Retinal pigment epithelial cell (primary cell): ENCODE data around the gene DCAF8.

Source experiments
- DNase-seq: peaks from one replicate; pipeline ENCODE4 v3.0.0-alpha.2; 2010; ENCODE audit warnings: low read depth
- H3K4me3 ChIP-seq: 2 replicates; pipeline ENCODE4 v1.5.1; 2011; ENCODE audit warnings: mild to moderate bottlenecking, low read length, control low read depth, moderate library complexity
- TF ChIP-seq, protein P1 (sequence below): conservative IDR thresholded peaks from 2 replicates; pipeline ENCODE4 v1.5.1; 2011; ENCODE audit warnings: low read depth, low read length, control low read depth, inconsistent platforms

Gene DCAF8

DNA sequence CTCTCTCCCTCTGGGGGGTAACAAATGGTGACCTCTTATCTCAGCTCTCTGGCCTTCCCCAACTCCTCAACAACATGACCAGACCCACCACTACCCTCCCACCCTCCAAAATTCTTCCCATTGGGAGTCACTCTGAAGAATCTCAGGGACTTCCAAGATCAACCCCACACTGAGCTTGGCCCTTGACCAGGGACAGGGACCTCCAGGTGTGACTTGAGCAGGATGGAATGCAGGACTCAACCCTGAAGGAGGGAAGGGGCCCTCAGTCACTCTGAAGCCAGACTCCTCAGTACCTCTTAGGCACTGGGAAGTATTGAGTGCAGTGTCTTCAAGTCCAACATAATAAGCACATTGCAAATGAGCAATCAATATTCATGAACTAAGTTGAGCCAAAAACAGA is 70.1 kb downstream of the DCAF8 start:
- TF ChIP-seq, protein P1, sequence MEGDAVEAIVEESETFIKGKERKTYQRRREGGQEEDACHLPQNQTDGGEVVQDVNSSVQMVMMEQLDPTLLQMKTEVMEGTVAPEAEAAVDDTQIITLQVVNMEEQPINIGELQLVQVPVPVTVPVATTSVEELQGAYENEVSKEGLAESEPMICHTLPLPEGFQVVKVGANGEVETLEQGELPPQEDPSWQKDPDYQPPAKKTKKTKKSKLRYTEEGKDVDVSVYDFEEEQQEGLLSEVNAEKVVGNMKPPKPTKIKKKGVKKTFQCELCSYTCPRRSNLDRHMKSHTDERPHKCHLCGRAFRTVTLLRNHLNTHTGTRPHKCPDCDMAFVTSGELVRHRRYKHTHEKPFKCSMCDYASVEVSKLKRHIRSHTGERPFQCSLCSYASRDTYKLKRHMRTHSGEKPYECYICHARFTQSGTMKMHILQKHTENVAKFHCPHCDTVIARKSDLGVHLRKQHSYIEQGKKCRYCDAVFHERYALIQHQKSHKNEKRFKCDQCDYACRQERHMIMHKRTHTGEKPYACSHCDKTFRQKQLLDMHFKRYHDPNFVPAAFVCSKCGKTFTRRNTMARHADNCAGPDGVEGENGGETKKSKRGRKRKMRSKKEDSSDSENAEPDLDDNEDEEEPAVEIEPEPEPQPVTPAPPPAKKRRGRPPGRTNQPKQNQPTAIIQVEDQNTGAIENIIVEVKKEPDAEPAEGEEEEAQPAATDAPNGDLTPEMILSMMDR = no peak
- H3K4me3 ChIP-seq = no peak overlapping the region
- no peak for DNase-seq

DNA sequence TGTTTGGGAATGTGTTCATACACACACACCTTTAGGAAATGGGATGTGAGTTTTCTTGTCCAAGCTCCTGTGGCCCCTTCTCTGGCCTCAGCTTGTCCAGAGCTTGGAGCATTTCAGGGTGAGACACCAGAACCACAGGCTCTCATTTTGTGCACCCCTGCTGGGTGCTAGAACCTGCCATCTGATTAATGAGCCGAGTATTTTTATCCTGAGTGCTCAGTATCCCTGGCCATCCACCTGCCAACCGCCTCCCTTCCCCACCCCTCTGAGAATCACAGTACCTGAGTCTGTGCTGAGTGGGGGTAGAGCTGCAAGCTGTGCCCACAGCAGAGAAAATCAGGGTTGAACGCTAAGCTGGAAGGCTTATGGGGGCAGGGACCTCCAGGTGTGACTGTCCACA is 70.6 kb downstream of the DCAF8 start:
- H3K4me3 ChIP-seq = no peak overlapping the region
- no peak for DNase-seq
- TF ChIP-seq, protein P1 = no peak

DNA sequence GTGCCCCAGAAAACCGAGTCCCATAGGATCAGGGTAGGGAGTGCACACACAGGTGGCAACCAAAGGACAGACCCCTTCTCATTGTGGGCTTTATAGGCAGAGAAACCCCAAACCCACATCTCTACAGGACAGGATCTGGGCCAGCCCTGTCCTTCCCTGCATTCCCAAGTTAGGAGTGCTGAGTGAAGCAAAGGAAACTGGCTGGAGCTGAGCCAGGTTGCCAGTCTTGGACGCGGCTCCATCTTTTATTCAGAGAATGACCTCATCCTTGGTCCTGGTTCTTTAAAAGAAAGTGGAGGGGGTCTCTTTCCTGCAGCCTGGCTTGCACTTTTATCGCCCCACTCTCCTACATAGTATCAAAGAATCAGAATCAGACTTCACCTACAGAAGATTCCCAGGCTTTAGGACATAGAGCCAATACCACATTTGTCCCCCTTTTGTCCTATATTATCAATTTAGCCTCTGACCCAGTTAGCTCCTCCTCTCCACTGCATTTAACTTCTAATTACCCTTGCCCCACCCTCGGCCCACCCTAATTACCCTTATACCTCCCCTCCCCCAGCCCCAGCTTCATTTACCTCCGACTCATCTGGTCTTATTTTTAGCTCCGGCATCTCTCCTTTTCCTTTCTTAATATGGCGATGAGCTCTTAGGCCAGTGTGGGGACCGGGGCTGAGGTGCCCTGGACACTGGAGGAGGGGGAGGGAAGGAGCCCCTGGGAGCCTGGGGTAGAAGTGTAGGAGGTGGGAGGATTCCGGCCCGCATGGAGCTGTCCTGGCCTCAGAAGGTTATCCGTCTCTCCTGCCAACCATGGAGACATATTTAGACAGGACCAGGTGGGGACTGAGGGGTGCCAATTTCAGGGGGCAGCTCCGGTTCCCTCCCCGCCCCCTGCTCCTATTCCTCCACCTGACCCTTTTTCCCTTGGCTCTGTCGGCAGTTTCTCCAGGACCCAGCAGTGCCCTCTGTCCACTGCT is 72.4 kb downstream of the DCAF8 start, which contains the start of gene CASQ1:
Gene CASQ1 (plus strand): TSS at position 927 of the 977 bp plus-strand sequence. CDS start 177 bp downstream, outside the sequence.
- TF ChIP-seq, protein P1 = no peak
- no peak within 1 kb of the TSS for H3K4me3 ChIP-seq
- DNase-seq = no peak

DNA sequence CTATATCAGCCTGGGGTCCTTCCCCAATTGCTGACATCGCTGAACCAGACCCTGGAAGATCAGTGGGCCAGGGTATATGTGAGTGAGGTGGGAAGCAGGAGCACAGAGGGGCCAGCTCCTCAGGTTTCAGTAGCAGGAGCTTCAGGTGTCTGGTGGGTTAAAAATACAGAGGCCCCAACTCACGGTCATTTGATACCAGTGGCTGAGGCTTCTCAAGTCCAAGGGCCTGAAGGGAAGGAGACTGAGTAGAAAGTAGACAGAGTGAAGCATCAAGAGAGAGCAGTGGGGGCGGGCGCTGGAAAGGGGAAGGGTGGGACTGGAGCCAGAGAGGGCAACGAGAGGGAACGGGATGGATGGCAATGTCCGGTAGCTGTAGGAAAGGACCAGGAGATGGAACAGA is 74.0 kb downstream of the DCAF8 start:
- TF ChIP-seq, protein P1 = no peak
- DNase-seq = no peak
- H3K4me3 ChIP-seq = no peak overlapping the region

DNA sequence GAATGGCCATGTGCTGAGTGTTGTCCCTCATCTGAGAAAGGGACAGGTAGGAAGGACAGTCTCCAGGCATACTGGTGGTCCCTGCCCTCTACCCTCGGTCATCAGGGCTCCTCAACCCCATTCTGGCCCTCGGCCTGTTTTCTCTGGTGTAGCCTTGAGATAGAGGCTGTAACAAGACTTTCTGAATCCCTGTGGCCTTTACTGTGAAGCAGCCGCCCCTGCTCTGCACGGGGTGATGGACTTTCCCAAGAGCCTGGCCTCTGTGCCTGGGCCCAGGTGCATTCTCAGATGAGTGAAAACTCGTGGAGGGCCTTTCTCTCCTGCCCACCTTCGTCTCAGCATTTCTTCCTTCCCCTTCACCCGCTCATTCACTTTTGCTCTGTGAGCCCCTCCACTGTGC is 74.9 kb downstream of the DCAF8 start:
- H3K4me3 ChIP-seq = no peak overlapping the region
- no peak for DNase-seq
- TF ChIP-seq, protein P1 = no peak

DNA sequence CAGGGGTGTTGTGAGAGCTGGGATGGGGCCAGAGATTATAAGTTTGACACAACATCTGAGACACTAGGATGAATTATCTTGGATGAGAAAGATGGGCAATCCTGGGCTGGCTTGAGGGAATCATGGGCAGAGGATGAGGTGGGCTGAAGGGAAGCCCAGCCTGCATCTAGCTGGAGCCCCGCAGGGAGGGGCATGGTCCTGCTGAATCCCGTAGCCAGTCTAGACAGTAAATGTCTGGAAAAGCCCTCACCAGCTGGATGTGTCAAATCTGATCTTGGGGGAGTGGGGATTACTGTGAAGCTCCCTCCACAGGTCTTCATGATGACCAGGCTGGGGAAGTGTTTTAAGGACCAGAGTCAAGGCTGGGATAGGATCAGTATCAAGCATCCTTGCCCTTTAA is 75.6 kb downstream of the DCAF8 start:
- DNase-seq = no peak
- no peak overlapping the region for H3K4me3 ChIP-seq
- TF ChIP-seq, protein P1 = no peak

DNA sequence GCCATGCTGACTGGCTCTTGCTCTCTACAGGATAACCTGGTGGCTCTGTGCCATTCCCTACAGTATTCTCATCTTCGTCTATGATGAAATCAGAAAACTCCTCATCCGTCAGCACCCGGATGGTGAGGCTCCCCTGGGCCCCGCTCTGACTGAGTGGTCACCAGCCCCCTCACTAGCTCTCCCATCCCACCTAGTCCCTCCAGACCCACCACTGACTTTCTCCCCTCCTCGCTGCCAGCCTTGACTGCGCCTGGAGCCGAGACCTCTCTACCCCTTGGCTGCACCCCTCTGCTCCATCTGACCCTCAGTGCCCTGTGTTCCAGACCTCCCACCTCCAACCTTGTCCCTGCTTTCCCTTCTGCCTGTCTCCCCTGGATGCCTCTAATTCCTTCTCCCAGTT is 76.1 kb downstream of the DCAF8 start:
- no peak overlapping the region for H3K4me3 ChIP-seq
- TF ChIP-seq, protein P1 = no peak
- DNase-seq = no peak
